ENCODE data around the gene HS2ST1. TPM values are rescaled to one million over a fixed set of nuclear protein-coding genes. Genes with fewer than 3 reads are reported as not detected.

HS2ST1 gene
- total RNA-seq, 2 donors from 2014 or later = 7.7 TPM

DNA sequence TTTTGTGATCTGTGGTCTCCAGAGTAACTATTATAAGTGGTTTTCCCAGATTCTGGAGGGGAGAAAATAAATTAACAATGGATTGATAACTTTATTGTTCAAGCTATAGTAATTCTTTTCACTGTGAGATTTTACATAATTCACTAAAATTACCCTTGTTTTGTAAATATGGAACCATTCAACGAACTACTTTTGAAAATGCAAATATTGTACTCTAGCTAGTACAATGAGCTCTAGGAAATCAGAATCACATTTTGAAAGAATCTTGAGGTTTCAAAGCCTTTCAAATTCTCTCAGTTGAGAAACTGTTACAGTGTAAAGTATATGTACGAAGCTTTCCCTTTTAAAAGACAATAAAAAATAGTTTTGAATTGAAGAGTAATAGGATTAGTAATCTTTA lies 119.9 kb downstream of the HS2ST1 start:
- Histone ChIP-seq H3K27ac (no peak overlapping the region), H3K36me3 (no peaks in the 10 kb centered on the region), H3K4me3 (no peak overlapping the region), H3K4me1 (no peaks in the 10 kb centered on the region), H3K27me3 (no peaks in the 10 kb centered on the region), H3K9me3 (no peaks in the 10 kb centered on the region)
- TF ChIP-seq, protein P1, sequence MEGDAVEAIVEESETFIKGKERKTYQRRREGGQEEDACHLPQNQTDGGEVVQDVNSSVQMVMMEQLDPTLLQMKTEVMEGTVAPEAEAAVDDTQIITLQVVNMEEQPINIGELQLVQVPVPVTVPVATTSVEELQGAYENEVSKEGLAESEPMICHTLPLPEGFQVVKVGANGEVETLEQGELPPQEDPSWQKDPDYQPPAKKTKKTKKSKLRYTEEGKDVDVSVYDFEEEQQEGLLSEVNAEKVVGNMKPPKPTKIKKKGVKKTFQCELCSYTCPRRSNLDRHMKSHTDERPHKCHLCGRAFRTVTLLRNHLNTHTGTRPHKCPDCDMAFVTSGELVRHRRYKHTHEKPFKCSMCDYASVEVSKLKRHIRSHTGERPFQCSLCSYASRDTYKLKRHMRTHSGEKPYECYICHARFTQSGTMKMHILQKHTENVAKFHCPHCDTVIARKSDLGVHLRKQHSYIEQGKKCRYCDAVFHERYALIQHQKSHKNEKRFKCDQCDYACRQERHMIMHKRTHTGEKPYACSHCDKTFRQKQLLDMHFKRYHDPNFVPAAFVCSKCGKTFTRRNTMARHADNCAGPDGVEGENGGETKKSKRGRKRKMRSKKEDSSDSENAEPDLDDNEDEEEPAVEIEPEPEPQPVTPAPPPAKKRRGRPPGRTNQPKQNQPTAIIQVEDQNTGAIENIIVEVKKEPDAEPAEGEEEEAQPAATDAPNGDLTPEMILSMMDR (IDR thresholded peaks at IDR 0.05) = no peak
- DNase-seq (ENCODE audit: low spot score) = no peak

DNA sequence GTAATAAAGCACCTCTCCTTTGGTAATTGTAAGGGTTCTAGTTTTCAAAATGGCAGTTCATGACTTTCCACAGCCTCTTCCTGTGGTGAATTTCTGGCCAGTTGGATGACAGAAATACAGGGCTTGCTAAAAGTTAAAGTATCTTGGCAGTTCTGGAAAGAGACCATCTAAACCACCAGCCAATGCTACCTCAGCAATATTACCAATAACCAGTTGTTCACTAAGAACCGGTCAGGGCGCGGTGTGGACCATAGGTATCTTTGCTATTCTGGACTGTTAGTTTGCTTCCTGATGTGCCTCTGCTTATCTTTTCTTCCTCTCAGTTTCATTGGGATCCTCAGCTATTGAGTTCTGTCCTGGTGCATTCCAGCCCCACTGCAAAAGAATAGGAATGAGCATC lies 124.7 kb downstream of the HS2ST1 start:
- H3K27me3 ChIP-seq = no peaks in the 10 kb centered on the region
- no peak for DNase-seq (ENCODE audit: low spot score)
- H3K4me3 ChIP-seq = no peak overlapping the region
- no peaks in the 10 kb centered on the region for H3K4me1 ChIP-seq
- H3K9me3 ChIP-seq = no peaks in the 10 kb centered on the region
- no peak overlapping the region for H3K27ac ChIP-seq
- no peaks in the 10 kb centered on the region for H3K36me3 ChIP-seq
- TF ChIP-seq, protein P1 (IDR thresholded peaks at IDR 0.05) = no peak

DNA sequence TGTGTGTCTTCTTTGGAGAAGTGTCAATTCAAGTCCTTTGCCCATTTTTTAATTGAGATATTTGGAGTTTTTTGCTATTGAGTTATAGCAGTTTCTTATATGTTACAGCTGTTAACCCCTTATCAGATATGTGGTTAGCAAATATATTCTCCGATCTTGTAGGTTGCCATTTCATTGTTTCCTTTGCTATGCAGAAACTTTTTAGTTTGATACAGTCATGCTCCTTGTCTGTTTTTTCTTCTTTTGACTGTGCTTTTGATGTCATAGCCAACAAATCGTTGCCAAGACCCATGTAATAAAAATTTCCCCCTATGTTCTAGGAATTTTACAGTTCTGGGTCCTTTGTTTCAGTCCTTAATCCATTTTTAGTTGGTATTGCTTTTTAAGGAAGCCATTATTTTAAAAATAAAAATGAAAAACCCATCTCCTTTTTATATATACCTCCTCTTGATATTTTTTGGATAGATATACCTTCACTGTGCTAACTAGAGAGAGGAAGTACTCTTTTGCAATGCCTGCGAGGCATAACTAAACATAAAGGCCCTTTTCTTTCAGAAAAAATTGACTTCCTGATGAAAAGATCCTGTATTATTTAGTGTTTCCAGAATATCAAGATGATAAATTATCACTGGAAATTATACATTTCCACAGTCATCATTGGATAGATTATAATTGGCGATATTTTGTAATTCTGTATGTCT lies 127.8 kb downstream of the HS2ST1 start:
- Histone ChIP-seq H3K27ac (no peak overlapping the region), H3K27me3 (no peaks in the 10 kb centered on the region), H3K4me3 (no peak overlapping the region), H3K36me3 (no peaks in the 10 kb centered on the region), H3K4me1 (no peaks in the 10 kb centered on the region), H3K9me3 (no peaks in the 10 kb centered on the region)
- DNase-seq (ENCODE audit: low spot score) = no peak
- TF ChIP-seq, protein P1 (IDR thresholded peaks at IDR 0.05) = no peak

DNA sequence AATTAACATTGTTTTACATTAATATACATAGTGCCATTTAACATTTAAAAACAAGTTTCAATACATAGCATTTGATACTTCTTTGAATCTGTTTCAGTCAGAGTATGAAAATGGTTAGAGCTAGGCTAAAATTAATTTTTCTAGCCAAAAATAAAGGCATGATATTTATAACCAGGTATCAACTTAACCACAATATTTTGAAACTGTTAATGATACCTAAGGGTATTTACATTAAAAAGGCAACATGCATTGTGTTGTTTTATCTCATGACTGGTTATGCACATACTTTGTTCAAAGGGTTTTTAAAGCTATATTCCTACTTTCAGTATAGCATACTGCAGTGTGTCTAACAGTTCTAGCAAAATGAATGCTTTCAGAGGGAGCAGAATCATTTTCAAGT lies 130.0 kb downstream of the HS2ST1 start:
- TF ChIP-seq, protein P1 (IDR thresholded peaks at IDR 0.05) = no peak
- no peak for DNase-seq (ENCODE audit: low spot score)
- Histone ChIP-seq H3K27ac (no peak overlapping the region), H3K36me3 (no peaks in the 10 kb centered on the region), H3K9me3 (peaks cover 0 to 7% of the 10 kb centered on the region in 2 donors), H3K4me1 (no peaks in the 10 kb centered on the region), H3K4me3 (no peak overlapping the region), H3K27me3 (no peaks in the 10 kb centered on the region)

DNA sequence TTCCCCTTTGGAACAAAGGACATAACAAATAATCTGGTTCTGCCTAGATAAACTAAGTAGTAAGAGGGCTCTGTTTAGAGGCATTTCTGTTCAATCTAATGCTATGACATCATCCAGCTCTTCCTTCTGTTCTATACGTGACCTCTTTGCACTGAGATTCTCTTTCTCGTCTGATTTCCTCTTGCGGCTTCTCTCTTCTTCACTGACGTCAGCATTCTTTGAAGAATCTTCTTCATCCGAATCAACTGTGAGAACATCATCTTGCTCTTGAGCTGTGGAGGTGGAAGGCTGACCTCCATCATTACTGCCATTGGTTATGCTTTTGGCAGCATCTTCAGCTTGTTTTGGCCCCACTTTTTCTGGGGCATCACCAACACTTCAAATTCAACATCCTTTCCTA lies 130.4 kb downstream of the HS2ST1 start:
- TF ChIP-seq, protein P1 (IDR thresholded peaks at IDR 0.05) = no peak

More for the DNA sequence above, 130.4 kb downstream of the HS2ST1 start:
- DNase-seq (ENCODE audit: low spot score) = no peak
- no peaks in the 10 kb centered on the region for H3K36me3 ChIP-seq
- H3K4me3 ChIP-seq = no peak overlapping the region
- no peaks in the 10 kb centered on the region for H3K4me1 ChIP-seq
- peaks cover 0 to 7% of the 10 kb centered on the region in 2 donors for H3K9me3 ChIP-seq
- no peaks in the 10 kb centered on the region for H3K27me3 ChIP-seq
- H3K27ac ChIP-seq = no peak overlapping the region
